Activated T-helper 2 cell treated with anti-CD3 and anti-CD28 coated beads, Interferon-gamma antibody, Interleukin-2, Interleukin-4, amounts not matched to agents 10 μg/mL and 5 μg/mL and 100 μg/mL, durations not matched to agents 14 hours and 24 hours and 36 hours (primary cell): ENCODE results near the gene STRA8. TPM values are rescaled to one million over a fixed set of nuclear protein-coding genes. Genes with fewer than 3 reads are reported as not detected.

Experiments
- DNase-seq: peaks from one replicate; pipeline ENCODE4 v3.0.0; 2021; ENCODE audit warnings: low spot score
- H3K27ac Mint-ChIP-seq: one replicate; pipeline ENCODE4 v1.8.0; 2021; ENCODE audit warnings: mixed read lengths
- H3K27me3 Mint-ChIP-seq: one replicate; pipeline ENCODE4 v1.8.0; 2021; ENCODE audit warnings: low read depth, mixed read lengths
- H3K36me3 Mint-ChIP-seq: one replicate; pipeline ENCODE4 v1.8.0; 2021; ENCODE audit warnings: low read depth, mixed read lengths
- H3K4me1 Mint-ChIP-seq: one replicate; pipeline ENCODE4 v1.8.0; 2021; ENCODE audit warnings: low read depth, mixed read lengths
- H3K4me3 Mint-ChIP-seq: one replicate; pipeline ENCODE4 v1.8.0; 2021; ENCODE audit warnings: low read depth, mild to moderate bottlenecking, moderate library complexity, mixed read lengths
- H3K9me3 Mint-ChIP-seq: one replicate; pipeline ENCODE4 v1.8.0; 2021; ENCODE audit warnings: mixed read lengths
- intact Hi-C: fragments of 100-400 bp; cut with micrococcal nuclease; formaldehyde crosslinking; loops from one replicate; pipeline ENCODE4 v1.15.1; 2023
- total RNA-seq: library from RNA; stranded (reverse); gene quantifications from 2 replicates; pipeline ENCODE4 v1.2.3, GENCODE V29; 2022

STRA8 gene
- total RNA-seq, 1 donor from 2014 or later, result not detected

DNA sequence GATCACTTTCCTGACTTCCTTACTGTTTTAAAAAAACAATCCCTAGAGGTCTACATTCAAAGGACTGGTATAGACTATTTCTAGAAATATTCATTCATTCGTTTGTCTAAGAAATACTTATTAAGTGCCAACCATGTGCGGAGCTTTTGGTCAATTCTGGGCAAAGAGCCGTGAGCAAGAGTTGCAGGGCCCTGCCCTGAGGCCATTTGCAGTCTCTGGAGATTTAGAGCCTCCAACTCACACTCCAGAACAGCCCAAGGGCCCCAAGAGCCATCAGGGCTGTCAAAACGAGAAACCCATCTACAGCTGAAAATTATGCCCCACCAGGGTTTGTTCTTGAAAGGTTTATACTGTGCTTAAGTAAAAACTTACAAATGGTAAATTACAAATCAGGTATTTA lies 38.5 kb upstream of the STRA8 start:
- no peak overlapping the region for H3K27ac Mint-ChIP-seq
- no peaks in the 10 kb centered on the region for H3K27me3 Mint-ChIP-seq
- H3K4me3 Mint-ChIP-seq, result no peak overlapping the region
- no peak for DNase-seq
- peaks cover 75% of the 10 kb centered on the region for H3K36me3 Mint-ChIP-seq
- H3K9me3 Mint-ChIP-seq, result no peaks in the 10 kb centered on the region
- H3K4me1 Mint-ChIP-seq, result peaks cover 3% of the 10 kb centered on the region
- intact Hi-C loops, result no loop called here

GRCh38 chr7:135195968-135196629 lies 37.5 kb upstream of the STRA8 start:
- intact Hi-C loops, result no loop called here
- no peaks in the 10 kb centered on the region for H3K9me3 Mint-ChIP-seq
- no peak overlapping the region for H3K4me3 Mint-ChIP-seq
- no peak overlapping the region for H3K27ac Mint-ChIP-seq
- peaks cover 66% of the 10 kb centered on the region for H3K36me3 Mint-ChIP-seq
- H3K27me3 Mint-ChIP-seq, result no peaks in the 10 kb centered on the region
- peaks cover 3% of the 10 kb centered on the region for H3K4me1 Mint-ChIP-seq
- no peak for DNase-seq

- no peaks in the 10 kb centered on the region for H3K9me3 Mint-ChIP-seq
- no peak for DNase-seq
- H3K4me1 Mint-ChIP-seq, result peaks cover 7% of the 10 kb centered on the region
- no peak overlapping the region for H3K4me3 Mint-ChIP-seq
- peaks cover 67% of the 10 kb centered on the region for H3K36me3 Mint-ChIP-seq
- H3K27ac Mint-ChIP-seq, result no peak overlapping the region
- intact Hi-C loops, result no loop called here
- H3K27me3 Mint-ChIP-seq, result no peaks in the 10 kb centered on the region
These were observed 36.3 kb upstream of the STRA8 start for GRCh38 chr7:135197343-135197742.

- H3K4me1 Mint-ChIP-seq, result peaks cover 11% of the 10 kb centered on the region
- no peaks in the 10 kb centered on the region for H3K9me3 Mint-ChIP-seq
- H3K27ac Mint-ChIP-seq, result no peak overlapping the region
- H3K27me3 Mint-ChIP-seq, result no peaks in the 10 kb centered on the region
- intact Hi-C loops, result no loop called here
- DNase-seq, result no peak
- H3K4me3 Mint-ChIP-seq, result no peak overlapping the region
- peaks cover 61% of the 10 kb centered on the region for H3K36me3 Mint-ChIP-seq
These were observed 35.6 kb upstream of the STRA8 start for GRCh38 chr7:135197906-135198655.

- Mint-ChIP-seq H3K4me1 (peaks cover 18% of the 10 kb centered on the region), H3K27ac (no peak overlapping the region), H3K36me3 (peaks cover 59% of the 10 kb centered on the region), H3K9me3 (no peaks in the 10 kb centered on the region), H3K27me3 (no peaks in the 10 kb centered on the region), H3K4me3 (no peak overlapping the region)
- no peak for DNase-seq
- intact Hi-C loops, result no loop called here
These were observed 34.2 kb upstream of the STRA8 start for GRCh38 chr7:135199439-135199838.

DNA sequence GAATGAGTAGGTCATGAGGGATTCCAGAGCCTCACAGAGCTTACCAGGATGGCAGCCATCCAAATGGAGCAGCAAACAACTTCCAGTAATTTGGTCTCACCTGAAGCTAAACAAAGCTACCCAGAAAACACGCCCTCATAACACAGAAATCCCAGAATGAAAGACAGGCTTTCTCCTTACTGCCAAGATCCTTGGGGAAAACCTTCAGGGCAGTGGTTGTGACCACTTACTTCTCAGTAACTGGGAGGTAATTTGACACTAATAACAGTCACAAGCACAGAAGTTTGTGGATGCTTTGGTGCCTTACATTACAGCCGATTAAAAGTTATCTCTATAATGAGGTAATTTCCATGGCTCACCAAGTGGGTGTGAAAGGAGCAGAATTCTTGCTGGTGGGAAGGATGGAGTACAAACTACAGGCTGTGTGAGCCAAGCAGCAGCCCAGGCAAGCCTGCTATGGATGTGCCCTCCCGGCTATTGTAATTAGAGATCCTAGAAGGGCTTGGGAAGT lies 32.8 kb upstream of the STRA8 start:
- intact Hi-C loops, result no loop called here
- DNase-seq, result no peak
- H3K27me3 Mint-ChIP-seq, result no peaks in the 10 kb centered on the region
- peaks cover 54% of the 10 kb centered on the region for H3K36me3 Mint-ChIP-seq
- peaks cover 18% of the 10 kb centered on the region for H3K4me1 Mint-ChIP-seq
- no peak overlapping the region for H3K4me3 Mint-ChIP-seq
- H3K27ac Mint-ChIP-seq, result no peak overlapping the region
- no peaks in the 10 kb centered on the region for H3K9me3 Mint-ChIP-seq

GRCh38 chr7:135201350-135201749 lies 32.3 kb upstream of the STRA8 start:
- Mint-ChIP-seq H3K27ac (no peak overlapping the region), H3K4me1 (peaks cover 20% of the 10 kb centered on the region), H3K9me3 (no peaks in the 10 kb centered on the region), H3K36me3 (peaks cover 53% of the 10 kb centered on the region), H3K4me3 (no peak overlapping the region), H3K27me3 (no peaks in the 10 kb centered on the region)
- intact Hi-C loops, result no loop called here
- DNase-seq, result no peak

DNA sequence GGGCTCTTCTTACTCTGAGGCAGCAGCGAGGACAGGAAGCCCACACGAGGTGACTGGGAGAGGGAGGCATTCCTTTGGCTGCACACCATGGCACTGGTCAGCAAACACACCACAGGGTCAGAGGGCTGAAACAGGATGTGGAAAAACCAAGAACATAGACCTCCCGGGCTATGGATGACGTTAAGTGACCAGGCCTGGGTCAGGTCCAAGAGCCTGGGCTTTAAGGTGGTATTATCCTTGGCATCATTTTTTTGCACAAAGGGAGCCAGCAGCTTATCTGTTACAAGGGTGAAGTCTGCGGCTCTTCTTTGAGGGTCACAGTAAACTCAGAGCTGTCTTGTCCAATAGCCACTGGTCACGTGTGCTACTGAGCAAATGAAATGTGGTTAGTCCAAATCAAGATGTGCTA lies 29.3 kb upstream of the STRA8 start:
- H3K36me3 Mint-ChIP-seq, result peaks cover 36% of the 10 kb centered on the region
- intact Hi-C loops, result no loop called here
- H3K4me3 Mint-ChIP-seq, result no peak overlapping the region
- no peak for DNase-seq
- no peaks in the 10 kb centered on the region for H3K9me3 Mint-ChIP-seq
- peaks cover 34% of the 10 kb centered on the region for H3K4me1 Mint-ChIP-seq
- H3K27ac Mint-ChIP-seq, result no peak overlapping the region
- no peaks in the 10 kb centered on the region for H3K27me3 Mint-ChIP-seq

DNA sequence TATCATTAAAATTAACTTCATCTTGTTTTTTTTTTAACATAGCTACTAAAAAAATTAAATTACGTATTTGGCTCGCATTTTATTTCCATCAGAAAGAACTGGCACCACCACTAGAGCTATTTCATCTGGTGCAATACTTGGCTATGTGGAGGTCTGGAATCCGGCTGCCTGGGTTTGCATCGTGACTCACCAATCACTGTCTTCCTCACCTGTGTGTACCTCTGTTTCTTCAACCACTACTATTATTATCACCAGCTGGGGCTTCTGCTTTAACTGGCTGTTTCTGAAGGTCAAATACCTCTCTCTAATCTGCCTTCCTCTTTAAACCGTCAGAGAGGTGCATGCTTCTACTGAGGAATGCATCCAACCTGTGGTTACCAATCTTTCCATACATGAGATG lies 28.8 kb upstream of the STRA8 start:
- H3K9me3 Mint-ChIP-seq, result no peaks in the 10 kb centered on the region
- DNase-seq, result no peak
- intact Hi-C loops, result no loop called here
- H3K27me3 Mint-ChIP-seq, result no peaks in the 10 kb centered on the region
- peaks cover 36% of the 10 kb centered on the region for H3K4me1 Mint-ChIP-seq
- no peak overlapping the region for H3K27ac Mint-ChIP-seq
- no peak overlapping the region for H3K4me3 Mint-ChIP-seq
- H3K36me3 Mint-ChIP-seq, result peaks cover 31% of the 10 kb centered on the region

GRCh38 chr7:135205850-135206249 lies 27.8 kb upstream of the STRA8 start:
- DNase-seq, result no peak
- intact Hi-C loops, result no loop called here
- Mint-ChIP-seq H3K9me3 (no peaks in the 10 kb centered on the region), H3K27me3 (no peaks in the 10 kb centered on the region), H3K4me3 (no peak overlapping the region), H3K27ac (no peak overlapping the region), H3K4me1 (peaks cover 45% of the 10 kb centered on the region), H3K36me3 (peaks cover 31% of the 10 kb centered on the region)

DNA sequence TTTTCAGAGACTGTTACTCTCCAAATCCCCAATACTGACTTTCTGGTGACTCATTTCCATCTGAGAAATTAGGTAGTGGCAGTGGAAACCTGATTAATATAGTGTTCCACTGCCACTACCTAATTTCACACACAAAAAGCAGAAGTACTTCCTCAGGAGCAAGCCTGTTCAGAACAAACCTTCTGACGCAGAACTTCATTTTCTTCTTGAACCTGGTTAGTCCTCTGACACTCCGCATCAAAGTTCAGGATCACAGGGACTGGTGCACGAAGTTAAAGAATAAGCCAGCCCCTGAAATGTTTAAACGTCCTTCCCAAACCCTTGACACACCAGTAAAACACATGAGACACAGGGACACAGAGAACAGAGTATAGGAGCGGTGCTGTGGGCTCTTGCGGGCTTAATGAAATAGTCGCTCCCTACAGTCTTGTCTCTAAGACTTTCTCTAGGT lies 26.7 kb upstream of the STRA8 start:
- intact Hi-C loops, result no loop called here
- H3K36me3 Mint-ChIP-seq, result peaks cover 26% of the 10 kb centered on the region
- no peak for DNase-seq
- H3K9me3 Mint-ChIP-seq, result no peaks in the 10 kb centered on the region
- no peak overlapping the region for H3K4me3 Mint-ChIP-seq
- peaks cover 46% of the 10 kb centered on the region for H3K4me1 Mint-ChIP-seq
- no peaks in the 10 kb centered on the region for H3K27me3 Mint-ChIP-seq
- H3K27ac Mint-ChIP-seq, result no peak overlapping the region

DNA sequence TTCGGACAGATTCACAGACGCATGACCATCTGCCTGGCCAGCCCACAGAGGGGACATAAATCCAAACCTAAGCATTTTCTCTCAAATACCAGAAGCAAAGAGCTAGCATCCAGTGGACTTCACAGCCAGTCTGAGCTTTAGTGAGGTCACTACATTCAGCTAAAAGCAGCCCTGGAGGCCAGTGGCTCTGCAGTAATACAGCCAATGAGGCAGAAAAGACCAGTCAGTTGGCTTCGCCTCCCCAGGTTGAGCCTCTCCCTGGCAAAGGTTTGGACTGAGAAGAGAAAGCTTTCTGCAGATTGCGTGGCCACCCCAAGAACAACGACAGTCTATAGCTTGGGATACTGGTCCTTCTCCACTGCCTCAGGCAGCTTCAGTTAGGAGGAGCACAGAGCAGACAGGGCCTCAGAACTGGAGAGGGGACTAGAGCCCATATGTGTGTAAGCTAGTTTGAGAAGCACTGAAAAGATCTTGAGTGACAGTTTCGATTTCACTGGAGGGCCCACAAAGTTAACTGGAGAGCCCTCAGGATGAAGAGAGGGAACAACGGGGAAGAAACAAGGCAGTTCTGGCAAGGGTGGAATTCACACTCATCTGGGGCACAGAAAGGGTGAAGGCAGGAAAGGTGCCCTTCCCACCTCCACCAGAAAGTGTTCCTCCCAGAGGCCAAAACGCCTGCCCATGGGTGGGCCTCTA lies 26.1 kb upstream of the STRA8 start:
- DNase-seq, result no peak
- H3K9me3 Mint-ChIP-seq, result no peaks in the 10 kb centered on the region
- H3K27ac Mint-ChIP-seq, result peak overlapping the region; percentile 15
- peaks cover 21% of the 10 kb centered on the region for H3K36me3 Mint-ChIP-seq
- H3K27me3 Mint-ChIP-seq, result no peaks in the 10 kb centered on the region
- H3K4me1 Mint-ChIP-seq, result peaks cover 43% of the 10 kb centered on the region
- no peak overlapping the region for H3K4me3 Mint-ChIP-seq
- intact Hi-C loops, result no loop called here
